ENCODE results near the gene AKAP1. TPM values are rescaled to one million over a fixed set of nuclear protein-coding genes. Genes with fewer than 3 reads are reported as not detected.
A peak's percentile ranks its signal among the peaks of the same experiment; 100 is the strongest.

The AKAP1 gene
- total RNA-seq, 1 experiment from 2014 or later = 30.1 TPM

DNA sequence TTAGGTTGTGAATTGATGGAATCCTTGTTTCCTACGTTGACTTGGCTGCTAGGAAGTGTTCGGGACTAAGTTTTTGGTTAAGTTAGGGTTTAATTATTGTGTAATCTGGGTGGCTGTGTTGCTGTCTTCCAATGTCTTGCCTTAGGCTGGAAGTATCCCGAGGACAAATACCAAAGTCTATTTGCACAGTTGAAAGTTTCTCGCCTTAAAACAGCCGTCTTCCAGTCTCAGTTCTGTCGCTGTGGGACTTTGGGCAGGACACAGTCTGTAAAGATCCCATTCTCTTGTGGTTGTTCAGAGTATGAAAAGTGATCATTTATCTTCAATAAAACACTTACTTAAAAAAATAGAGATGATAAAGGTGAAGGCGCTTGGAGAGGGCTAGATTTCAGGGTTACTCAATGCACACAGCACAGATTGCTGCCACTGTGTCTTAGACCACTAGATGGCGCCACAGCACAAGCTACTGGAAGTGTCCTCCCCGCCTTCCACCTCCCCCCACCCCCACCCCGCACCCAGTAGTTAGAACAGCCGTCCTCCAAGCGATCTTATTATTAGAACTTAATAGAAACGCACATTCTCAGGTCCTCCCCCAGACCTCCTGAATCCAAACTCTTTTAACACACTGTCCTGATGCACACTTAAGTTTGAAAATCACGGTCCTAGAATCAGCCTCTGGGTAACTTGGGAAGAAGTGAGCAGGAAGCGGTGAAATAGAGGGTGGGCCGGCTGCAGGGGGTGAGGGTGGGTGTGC is 45.8 kb downstream of the AKAP1 start:
- peak; percentile 71 for DNase-seq (ENCODE audit: low read depth)

DNA sequence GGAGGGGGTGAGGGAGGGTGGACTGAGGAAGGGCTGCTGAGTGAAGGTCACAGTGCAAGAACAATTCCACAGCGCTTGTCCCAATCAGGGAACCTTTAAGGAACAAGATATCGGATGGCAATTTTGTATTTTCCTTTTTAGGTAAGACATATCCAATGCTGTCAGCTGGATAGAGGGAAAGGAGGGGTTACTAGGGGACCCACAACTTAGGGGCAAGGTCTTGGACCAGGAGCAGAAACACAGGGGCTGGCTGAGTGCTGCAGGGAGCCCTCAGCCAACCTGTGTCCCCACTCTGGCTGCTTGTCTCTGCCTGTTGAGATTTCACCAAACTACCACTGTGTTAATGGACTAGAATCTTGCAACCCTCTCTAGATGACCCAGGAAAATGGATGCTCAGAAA is 47.6 kb downstream of the AKAP1 start:
- DNase-seq (ENCODE audit: low read depth) = no peak

DNA sequence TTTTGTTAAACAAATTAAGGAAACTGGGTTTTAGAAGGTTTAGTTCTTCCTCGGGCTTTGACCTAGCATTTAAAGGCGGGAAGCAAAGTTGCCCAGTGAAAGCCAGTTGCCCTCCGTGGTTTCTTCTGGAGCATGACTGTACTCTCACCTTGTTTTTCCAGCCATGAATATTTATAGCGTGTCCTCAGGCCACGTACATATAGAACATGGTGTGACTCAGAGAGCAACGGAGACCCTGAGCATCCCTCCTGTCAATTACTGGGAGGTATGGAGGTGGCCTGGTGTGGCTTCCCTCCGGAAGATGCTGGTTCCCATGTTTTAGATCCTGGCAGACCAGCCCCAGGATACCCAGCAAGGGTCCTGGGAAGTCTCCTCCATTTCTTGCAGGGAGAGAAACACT is 48.4 kb downstream of the AKAP1 start:
- DNase-seq (ENCODE audit: low read depth) = no peak

DNA sequence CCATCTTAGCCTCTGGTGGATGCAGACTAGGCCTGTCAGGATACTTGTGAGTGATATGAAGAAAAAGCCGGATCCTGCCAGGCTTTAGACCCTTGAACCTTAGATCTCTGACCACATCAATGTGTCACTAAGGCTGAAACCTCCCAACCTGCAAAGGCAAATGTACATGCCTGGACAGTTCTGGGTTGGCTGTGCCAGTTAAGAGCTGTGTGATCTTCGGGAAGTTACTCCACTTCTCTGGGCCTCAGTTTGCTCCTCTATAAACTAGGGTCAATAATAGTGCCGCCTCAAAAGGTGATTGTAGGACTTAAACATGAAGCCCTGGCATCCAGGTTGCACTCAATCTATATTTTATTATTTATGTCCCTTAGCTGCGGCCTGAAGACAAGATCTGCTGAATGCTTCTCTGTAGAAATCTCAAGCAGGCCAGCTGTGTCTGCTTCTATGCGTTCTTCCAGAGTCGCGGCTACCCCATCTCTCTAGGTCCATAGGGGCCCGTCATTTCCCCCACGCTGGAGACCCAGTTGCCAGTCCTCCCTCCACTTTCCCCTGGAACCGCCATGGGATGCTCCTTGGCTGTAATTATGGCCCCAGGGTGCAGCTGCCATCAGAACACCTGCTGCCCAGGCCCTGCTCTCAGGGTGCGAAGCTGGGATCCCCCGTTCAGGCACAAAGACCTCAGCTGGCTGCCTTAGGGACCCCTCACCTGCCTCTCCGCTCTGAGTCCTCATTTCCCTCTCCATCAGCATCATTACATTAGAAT is 50.2 kb downstream of the AKAP1 start:
- no peak for DNase-seq (ENCODE audit: low read depth)

DNA sequence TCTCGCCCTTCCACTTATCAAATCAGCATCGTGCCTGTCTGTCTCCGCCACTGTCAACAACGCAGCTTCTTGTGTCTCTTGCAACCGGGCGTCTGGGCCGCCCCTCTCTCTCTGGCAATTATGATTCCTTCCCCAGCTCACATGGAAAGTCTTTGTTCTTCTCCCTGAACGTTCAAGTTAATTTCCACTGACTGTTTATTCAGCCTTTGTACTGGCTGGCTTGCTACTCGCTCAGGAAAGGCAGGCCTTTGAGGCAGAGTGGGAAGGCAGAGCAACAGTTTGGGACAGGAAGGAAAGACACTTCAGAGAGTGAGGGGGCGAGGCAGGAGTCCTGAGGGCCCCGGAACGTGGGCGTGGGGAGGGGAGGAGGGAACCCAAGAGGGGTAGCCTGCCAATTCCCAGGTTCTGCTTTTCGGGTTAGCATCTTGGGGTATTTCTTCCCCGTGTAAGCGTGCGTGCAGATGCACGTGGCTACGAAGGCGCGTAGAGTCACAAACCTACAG is 50.8 kb downstream of the AKAP1 start:
- DNase-seq (ENCODE audit: low read depth) = no peak

DNA sequence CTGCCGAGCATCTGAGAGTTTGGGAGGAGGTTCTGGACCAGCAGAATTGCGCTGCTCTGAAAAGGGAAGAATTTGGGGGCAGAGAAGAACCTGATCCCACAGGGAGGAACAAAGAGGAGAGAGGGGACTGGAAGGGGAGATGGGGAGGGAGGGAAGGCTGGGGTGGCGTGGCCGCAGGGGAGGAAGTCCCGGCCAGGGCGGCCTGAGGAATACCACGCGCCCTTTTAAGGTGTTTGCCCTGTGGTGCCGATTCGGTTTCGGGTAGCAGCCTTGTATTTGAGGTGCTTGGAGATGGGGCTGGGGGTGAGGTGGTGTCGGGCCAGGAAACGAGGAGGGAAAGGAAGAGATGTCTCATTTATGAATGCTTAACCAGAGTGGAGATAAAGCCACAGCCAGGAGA is 51.3 kb downstream of the AKAP1 start:
- no peak for DNase-seq (ENCODE audit: low read depth)

DNA sequence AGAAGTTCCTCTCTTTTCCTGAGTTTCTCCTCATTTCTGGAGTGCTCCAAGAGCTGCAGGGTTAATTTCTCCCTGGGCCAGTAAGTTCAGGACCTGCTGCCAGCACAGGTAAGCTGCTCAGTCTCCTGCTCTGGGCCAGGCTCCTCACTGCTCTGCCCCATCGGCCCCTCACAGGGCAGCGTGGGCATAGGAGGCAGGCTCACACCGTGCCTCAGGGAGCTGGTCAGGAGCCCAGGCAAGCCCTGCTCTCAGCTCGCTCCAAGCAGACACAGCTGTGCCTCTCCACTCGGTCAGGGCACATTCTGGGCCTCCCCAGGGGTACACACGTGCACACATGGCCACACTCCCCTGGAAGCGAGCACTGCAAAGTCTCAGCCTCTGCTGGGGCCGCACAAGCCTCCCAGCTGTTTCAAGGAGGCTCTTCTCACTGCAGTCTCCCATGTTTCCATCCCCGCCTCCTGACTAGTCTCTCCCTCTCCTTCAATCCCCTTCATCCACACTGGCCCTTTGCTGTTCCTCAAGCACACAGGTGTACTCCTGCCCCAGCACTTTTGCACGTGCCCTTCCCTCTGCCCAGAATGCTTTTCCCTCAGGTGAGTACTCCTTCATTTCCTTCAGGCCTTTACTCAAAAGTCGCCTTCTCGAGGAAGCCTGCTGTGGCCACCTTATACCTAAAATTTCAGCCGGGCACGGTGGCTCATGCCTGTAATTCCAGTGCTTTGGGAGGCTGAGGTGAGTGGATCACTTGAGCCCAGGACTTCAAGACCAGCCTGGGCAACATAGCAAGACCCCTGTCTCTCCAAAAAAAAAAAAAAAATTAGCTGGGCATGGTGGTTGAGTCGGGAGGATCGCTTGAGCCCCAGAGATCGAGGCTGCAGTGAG is 53.2 kb downstream of the AKAP1 start:
- DNase-seq (ENCODE audit: low read depth) = no peak

DNA sequence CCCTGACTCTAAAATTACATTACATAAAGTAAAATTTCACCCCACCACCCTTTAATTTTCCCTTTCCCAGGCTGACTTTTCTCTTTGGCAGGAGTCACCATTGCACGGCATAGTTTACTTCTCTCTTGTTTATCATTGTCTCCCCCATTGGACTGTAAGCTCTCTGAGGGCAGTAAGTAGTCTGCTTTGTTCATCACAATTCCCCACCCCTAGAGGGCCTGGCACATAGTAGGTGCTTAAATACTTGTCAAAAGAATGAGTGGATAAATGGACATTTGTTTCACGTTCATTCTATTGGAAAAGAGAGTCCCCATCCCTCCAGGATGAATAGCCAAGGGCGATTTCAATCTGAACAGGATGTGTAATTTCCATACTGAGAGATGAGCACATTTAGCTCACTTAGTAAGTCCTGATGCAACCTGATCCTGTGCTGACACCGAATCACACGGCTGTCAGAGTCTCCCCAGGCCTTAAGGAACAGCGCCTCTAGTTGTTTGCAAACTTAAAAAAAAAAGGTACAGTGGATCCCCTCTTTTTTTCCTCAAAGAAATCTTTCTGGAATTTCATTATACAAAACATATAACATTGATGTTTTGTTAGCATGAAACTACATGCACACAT is 54.0 kb downstream of the AKAP1 start:
- DNase-seq (ENCODE audit: low read depth) = peak; percentile 16

DNA sequence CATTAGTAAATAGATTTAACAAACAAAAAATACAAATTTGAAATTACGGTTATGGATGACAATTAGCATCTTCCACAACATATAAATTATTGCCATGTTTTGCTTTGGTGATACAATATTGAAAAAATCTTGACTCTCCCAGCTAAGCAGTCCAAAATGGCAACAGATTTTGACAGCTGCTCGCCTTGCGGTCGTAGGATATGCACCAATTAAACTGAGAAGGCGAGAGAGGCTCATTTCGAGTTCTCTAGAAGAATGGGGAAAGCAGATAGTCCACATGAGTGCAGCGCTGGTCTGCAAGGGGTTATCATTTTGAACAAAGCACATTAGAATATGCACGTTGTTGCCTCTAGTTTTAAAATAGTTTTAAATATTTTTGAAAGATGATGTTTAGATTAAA is 55.3 kb downstream of the AKAP1 start:
- DNase-seq (ENCODE audit: low read depth) = no peak

DNA sequence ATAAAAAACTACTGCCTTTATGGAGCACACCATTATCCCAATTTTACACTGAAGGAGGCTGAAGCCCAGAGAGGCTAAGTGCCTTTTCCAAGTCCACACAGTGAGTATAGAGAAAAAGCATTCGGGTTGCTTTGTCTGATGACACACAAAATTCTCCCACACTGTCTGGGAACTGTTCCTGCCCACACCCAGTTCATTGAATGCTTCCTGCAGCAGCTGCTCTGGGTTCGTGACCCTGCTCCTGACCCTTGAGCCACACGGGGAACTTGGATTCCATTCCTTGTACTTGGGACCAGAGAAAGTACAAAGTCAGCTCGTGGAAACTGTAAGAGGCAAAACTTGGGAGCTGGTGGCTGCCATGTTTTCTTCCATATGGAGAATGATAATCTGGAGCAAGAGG is 57.9 kb downstream of the AKAP1 start:
- DNase-seq (ENCODE audit: low read depth) = no peak

DNA sequence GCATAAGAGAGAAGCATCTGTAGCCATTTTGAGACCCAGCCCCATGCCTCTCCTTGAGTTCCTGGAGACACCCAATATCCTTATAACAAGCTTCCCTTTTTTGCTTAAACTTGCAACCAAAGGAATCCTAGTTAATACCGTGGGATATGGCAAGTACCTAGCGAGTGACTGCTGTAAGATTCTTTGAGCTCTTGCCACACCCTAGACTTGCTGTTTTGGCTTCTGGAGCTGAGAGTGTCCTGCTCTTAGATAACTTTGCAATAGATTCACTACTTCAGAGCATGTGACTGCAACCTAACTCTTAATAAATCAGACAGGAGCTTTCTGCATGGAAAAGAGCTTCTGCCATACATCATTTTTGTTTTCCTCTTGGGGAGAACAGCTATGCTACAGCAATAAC is 58.3 kb downstream of the AKAP1 start:
- DNase-seq (ENCODE audit: low read depth) = no peak

DNA sequence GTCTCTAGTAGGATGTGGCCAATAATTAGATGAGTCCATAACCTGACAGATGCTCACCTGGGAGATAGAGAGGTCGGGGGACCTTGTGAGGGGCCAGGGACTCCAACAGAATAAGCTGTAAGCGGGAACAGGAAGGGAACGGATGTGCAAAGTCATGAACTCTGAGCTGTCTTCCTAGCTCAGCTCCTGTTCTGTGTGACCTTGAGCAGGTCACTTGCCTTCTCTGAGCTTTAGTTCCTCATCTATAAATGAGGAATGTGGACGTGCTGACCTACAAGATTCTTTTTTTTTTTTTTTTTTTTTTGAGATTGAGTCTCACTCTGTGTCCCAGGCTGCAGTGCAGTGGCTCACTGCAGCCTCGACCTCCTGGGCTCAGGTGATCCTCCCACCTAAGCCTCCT is 58.9 kb downstream of the AKAP1 start:
- no peak for DNase-seq (ENCODE audit: low read depth)

DNA sequence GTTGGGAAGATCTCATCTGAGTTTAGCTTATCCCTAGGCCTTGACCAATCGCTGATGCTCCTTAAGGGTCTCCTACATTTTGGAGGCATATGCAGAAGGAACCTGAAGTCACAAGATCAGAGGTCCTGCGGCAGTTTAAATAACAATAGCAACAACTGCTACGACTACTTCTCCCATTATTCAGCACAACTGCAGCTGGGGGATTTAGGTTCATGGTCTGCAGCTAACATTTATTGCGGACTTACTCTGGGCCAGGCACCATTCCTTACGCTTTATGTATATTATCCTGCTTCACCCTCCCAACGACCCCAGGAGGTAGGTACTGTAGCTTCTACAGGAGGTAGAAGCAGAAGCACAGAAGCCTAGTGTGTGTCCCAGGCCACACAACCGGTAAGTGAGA is 59.5 kb downstream of the AKAP1 start:
- no peak for DNase-seq (ENCODE audit: low read depth)

DNA sequence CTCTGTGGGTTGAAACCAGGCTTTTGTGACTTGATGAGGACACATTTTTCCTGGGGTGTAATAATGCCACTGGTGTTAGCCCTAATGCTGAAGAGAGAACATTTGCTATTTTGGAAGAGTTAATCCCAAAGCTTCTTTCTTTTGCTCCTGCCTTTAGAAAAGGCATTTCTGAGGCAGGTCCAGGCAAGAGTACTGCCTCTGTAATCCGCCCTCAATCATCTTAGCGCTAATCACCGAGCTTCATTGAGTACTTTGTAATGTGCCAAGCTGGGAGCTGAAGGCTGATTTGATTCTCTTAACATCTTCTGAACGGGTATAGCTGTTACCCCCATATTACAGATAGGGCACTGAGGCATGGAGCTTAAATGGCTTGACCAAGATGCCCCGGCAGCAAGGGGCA is 60.3 kb downstream of the AKAP1 start:
- DNase-seq (ENCODE audit: low read depth) = no peak

DNA sequence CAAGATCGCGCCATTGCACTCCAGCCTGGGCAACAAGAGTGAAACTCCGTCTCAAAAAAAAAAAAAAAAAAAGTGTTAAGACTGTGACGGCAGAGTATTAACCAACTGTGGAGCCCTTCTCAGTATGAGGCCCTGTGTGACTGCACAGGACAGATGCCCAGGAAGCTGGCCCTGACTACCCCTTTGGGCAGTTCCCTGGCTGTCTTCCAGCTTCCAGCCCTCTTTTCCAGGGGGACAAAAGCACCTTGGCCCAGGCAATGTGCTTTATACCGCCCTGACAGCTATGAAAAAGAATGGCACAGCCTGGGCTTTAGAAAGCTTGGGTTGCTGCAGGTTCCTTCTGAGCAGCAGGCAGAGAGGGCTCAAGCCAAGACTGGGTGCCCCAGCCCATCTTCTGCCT is 61.2 kb downstream of the AKAP1 start:
- DNase-seq (ENCODE audit: low read depth) = no peak

DNA sequence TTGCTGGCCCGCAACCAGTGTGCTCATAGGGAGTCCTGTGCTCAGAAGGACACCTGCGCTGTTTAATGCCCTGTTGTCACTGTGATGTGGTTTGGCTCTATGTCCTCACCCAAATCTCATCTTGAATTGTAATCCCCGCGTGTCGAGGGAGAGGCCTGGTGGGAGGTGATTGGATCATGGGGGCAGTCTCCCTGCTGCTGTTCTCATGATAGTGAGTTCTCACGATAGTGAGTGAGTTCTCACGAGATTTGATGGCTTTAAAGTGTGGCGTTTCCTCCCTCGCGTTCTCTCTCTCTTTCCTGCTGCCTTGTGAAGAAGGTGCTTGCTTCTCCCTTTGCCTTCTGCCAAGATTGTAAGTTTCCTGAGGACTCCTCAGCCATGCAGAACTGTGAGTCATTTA is 66.8 kb downstream of the AKAP1 start:
- no peak for DNase-seq (ENCODE audit: low read depth)

DNA sequence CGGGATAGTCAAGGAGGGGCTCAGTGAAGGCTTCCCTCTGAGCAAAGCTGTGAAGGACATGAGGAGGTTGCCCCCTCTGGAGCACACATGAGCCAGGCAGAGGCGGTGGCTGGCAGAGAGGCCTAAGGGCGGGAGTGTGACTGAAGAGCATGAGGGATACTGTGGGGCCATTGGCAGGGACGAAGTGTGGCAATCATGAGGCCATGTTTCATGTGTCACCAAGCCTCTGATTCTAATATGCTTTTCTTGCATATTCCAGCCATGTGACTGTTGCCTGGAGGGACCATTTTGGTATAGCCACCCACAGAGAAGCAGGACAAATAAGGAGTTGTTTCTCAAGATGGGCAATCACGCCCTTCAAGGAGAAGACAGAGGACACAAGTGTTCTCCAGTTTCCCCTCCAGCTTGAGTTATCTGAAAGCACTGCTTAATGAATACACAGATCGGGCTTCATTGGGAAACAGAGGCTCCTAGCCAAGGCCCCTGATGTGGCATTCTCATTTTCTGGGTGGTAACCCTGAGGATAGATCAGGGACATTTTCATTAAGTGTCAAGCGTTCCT is 68.0 kb downstream of the AKAP1 start:
- no peak for DNase-seq (ENCODE audit: low read depth)

DNA sequence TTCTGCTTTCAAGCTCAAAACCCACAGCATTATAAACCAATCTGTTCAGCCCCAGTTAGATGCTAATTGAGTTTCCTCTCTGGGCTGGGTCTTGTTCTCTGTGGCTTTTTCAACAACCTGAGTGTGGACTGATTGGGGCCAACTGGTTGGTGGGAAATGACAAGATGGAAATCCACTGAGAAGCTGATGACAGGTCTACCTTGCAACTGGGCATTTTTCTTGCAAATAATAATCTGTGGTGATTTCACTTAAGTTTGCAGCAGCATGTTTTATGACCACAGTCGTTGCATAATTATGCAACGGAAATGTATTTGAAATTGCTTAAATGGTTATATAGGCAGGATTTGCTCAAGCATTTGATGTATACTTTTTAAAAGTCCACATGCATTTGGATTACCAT is 69.9 kb downstream of the AKAP1 start:
- no peak for DNase-seq (ENCODE audit: low read depth)

DNA sequence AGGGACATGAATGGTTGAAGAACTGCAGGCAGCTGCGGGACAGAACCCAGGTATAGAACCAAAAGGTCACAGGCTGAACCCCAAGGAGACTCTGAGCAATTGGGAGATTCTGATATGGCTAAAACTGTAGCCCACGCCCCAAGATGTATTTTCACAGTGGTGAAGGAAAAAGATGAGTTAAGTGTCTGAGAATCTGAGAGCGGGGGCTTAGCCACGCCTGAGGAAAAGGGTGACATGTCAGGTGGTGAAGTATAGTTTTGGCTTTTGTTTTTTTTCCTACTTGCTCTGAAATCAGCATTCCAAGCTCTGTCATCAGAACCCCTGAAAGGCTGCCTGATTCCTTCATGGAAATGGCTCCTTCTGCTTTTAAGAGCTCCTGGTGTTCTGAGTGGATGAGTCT is 73.3 kb downstream of the AKAP1 start:
- peak; percentile 21 for DNase-seq (ENCODE audit: low read depth)

DNA sequence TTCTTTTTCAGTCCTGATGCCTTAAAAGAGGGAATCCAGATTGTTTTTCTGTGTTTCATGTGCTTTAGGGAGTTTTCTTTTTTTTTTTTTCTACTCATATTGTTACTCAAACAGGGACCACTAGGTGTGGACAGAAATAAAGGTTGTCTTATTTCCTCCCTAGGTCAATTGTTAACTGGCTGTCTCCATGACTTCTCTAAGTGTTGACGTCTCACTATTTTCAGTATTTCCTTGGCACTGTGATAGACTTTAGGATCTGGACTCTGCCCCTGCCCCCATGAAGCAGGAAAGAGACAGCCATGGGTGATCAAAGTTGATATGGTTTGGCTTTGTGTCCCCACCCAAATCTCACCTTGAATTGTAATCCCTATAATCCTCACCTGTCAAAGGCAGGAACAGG is 73.7 kb downstream of the AKAP1 start:
- DNase-seq (ENCODE audit: low read depth) = no peak

DNA sequence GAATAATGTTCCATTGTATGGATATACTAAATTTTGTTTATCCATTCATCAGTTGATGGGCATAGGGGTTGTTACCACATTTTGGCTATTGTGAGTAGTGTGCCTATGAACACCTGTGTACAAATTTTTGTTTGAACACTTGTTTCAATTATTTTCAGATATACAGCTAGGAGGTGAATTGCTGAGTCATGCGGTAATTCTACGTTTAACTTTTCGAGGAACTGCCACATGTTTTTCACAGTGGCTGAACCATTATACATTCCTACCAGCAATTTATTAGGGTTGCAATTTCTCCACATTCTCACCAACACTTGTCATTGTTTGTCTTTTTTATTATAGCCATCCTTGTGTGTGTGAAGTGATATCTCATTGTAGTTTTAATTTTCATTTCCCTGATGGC is 75.6 kb downstream of the AKAP1 start:
- no peak for DNase-seq (ENCODE audit: low read depth)

DNA sequence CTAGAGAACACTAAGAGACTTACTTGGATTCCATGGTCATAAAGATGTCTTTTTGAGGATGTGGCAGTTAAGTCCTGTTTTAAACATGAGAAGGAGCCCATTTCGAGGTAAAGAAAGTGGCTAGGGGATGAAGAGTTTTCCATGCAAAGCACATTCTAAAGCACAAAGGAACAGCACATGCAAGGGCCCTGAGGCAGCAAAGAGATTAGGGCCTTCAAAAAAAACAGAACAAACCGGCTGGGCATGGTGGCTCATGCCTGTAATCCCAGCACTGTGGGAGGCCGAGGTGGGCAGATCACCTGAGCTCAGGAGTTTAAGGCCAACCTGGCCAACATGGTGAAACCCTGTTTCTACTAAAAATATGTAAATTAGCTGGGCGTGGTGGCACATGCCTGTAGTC is 79.8 kb downstream of the AKAP1 start:
- no peak for DNase-seq (ENCODE audit: low read depth)
